HG03439 (cell line): ENCODE data around the gene KRT40.

ENCODE experiments used
- ATAC-seq: cut with Tn5 transposase; IDR thresholded peaks from one replicate; pipeline ENCODE4 v1.9.1; 2021; ENCODE audit warnings: mild to moderate bottlenecking, moderate library complexity; ENCODE audit not compliant: unreplicated experiment

The KRT40 gene

DNA sequence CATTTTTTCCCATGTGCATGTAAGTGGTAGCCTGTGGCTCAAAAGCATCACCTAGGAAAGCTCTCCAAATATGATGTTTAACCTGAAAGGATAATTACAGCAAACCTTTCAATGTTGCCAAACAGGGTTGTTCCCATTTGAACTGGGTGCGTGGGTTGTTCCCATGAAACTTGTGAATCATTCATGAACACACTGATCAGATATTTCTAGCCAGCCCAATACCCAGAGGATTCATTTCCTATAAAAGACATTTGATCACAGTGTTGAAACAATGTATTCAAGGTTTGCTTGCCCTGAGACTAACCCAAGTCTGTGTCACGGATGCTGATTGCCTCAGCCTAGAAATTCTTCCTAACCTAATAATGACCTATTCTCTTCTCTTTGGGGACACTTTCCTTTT lies 30.2 kb downstream of the KRT40 start:
- no peak for ATAC-seq

DNA sequence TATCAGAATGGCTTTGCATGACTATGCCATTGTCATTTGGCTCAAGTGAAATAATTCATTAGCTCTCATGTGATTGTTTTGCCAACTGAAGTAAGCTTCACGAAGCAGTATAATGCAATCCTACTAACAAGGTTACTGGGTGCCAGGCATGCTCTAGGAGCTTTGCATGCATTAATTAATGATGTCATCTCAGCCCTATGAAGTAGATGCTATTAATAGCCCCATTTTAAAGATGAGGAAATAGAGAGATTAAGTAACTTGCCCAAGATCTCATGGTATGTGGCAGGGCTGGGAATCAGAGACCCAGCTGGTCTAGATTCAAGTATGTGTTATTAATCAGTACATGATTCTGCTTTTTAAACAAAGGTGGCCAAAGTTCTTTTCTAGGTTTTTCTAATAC lies 31.5 kb downstream of the KRT40 start:
- no peak for ATAC-seq

DNA sequence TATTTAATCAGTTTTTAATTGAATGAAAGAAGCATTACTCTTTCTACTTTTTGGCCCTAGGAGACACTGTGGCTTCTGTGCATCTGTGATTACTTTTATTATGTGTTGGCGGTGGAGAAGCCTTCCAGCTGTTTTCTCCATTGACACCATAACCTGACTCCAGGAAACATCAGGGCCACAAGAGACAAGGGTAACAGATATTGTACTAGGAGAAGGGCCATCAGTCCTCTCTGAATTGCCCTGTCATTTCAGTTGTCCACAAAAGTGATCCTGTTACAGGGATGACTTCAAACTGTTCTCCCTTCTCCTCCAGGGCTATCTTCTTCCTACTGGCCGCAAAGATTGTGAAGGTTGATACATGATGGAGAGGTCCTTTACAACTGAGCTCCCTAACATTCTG lies 32.0 kb downstream of the KRT40 start:
- ATAC-seq = no peak

DNA sequence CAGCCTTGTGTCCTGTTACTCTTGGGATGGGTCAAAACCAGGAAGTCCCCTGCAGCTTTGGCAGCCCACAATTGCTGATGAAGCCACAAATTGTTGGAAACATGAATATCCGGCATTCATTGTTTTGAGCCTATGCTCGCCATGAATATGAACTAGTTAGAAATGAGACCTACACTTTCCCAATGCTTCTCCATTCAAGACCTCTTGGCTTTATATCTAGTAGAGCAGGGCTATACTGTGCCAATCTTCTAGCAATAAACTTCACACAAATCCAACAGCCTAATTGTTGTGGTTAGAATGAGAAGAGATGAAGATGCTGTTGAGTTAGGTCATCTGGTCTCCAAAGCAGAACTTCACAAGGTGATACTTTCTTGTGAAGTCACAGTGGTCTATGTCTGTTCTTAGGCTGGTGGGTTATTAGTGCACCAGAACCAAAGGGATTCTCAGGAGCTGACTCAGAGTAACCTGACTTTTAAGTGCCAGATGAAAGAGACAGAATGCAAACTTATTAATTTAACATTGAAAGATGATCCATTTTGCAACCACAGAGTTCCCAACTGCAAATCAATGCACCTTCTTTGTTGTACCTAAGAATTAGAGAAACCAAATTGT lies 33.0 kb downstream of the KRT40 start:
- ATAC-seq = no peak

DNA sequence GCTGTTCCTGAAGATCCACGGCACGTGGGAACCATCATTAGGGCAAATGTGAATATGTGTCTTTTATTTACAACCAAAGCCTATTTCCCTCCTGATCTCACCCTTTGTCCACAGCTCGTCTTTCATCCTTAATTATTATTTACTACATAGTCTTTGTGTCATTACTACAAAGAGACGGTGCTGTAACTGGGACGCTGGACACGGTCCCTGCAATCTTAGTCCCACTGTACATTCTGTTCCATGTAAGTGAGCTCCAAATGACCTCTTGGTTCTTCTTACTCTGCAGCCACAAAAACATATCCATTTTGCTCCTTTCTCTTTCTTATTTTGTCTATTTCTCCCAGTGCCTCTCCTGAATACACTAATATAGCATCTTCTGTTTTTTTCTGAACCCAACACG lies 34.0 kb downstream of the KRT40 start:
- no peak for ATAC-seq

DNA sequence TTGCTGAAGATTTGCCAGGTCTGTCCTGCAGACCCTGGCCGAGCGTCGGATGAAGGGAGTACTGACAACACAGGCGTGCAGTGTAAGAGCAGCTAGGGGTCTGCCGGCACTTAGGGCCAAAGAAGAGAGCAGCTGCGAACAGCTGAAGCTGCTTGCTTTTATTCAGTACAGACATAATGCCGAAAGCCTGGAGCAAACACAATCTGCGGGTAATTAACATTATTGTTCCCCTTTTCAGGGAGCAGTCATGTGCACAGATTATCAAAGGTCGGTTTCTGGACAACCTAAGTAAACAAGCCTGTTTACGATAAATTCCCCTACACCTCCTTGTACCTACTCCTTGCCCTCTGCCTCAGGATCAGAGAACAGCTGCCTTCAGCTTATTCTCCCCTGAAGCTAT lies 34.7 kb downstream of the KRT40 start:
- no peak for ATAC-seq

DNA sequence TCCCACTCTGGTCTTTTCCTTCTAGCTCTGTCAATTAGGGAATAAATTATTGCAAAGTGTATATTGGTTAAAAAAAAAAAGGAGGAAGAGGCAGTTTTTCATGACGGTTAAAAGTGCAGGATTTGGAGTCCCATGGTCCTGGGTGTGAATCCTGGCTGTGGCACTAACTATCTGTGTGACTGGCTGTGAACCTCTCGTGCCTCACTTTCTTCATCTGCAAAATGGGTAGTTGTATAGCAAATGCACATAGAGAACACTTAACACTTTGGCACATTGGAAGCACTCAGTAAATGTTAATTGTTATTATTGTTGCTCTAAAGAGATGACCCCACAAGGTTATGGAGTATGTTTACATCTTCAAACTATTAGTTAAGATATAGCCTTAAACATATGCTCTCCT lies 36.2 kb downstream of the KRT40 start:
- ATAC-seq = no peak

DNA sequence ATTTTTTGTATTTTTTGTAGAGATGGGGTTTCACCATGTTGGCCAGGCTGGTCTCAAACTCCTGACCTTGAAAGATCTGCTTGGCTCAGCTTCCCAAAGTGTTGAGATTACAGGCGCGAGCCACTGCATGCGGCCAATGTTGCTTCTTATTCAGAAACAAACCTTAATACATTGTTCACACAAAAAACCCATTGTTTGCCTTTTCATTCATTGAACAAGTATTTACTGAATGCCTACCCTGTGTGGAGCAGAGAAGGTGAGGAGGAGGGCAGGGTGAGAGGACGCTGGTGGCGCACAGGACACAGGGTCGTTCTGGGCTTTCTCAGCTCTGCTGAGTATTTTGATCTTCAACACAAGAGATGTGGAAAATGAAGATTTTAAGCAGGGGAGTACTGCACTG lies 38.7 kb downstream of the KRT40 start:
- no peak for ATAC-seq

DNA sequence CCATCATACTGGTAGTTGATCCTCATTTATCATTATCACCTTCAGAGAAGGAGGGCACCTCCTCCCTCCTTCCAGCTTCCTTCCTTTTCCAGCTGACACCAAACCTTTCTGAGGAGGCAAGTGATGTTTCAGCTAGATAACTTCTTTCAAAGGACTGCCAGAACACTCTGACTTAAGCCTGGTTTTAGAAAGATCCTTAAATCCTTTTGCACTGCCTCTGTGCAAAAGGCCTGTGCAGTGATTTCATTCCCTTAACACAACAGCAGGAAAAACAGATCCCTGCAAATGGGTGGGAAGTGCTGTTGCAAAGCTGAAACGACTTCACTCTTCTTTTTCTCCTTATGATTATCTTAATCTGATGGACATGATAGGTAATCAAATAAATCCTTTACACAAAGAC lies 39.6 kb downstream of the KRT40 start:
- ATAC-seq = no peak

DNA sequence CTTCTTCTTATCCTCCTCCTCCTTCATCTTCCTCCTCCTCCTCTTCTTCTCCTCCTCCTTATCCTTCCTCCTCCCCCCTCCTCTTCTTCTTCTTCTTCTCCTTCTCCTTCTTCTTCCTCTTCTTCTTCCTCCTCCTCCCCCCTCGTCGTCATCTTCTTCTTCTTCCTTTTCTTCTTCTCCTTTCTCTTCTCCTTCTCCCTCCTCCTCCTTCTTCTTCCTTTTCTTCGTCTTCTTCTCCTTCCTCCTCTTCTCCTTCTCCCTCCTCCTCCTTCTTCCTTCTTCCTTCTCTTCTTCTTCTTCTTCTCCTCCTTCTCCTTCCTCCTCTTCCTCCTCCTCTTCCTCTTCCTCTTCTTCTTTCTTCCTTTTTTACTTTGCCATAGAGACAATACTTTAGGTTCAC lies 41.6 kb downstream of the KRT40 start:
- no peak for ATAC-seq

DNA sequence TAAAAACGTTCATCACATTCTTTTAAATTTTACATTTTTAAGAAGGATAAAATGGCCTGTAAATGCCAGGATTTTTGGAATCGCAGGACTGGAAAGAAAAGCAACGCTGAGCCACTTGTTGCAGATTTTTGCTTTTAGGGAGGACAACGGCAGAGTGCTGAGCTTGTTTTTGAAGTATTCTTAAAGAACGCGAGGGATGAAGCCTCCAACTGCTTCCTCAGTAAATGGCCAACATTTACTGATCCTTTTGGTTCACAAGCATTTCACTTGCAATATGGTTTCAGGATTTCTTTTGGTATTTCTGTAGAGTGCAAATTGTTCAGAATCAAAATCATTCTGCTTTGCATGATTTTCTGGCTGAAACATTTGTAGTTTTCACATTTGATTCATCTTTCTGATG lies 43.9 kb downstream of the KRT40 start:
- no peak for ATAC-seq

DNA sequence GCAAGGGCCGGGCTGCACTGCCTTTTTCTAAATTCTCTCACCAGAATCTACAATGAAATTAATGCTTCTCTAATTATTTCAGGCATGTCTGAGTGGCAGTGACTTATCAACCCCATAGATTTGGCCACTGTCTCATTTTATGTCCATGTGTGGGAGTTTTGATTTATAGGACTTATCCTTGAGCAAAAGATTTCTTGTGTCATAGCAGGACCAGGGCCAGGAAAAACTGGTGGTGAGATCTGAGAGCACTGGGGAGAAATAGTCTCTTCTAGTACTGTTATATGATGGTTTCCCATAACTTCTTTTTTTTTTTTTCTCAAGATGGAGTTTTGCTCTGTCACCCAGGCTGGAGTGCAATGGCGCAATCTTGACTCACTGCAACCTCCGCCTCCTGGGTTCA lies 45.1 kb downstream of the KRT40 start:
- no peak for ATAC-seq

DNA sequence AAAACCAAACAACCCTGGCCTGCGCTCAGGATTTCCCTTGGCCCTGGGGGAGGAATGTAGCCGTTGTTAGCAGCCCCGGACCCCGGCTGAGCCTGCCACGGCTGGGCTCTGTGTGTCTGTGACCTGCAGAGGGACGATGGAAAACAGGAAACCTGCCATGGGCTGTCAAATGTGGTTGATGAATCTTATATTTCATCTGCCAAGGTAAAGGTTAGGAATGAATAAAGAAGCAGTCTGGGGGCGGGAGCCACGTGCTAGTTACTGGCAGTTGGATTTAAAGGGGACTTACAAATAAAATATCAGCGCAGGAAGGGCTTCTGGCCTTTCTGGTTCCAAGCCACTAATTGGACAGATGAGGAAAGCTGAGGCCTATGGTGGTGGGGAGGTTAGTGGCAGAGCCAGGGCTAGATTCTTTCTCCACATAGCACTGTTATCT lies 46.7 kb downstream of the KRT40 start, which contains the start of gene KRT23:
TSS of gene KRT23 (minus strand) at position 263 of the 436 bp plus-strand sequence. CDS start 1,043 bp downstream, outside the sequence.
- no peak for ATAC-seq

DNA sequence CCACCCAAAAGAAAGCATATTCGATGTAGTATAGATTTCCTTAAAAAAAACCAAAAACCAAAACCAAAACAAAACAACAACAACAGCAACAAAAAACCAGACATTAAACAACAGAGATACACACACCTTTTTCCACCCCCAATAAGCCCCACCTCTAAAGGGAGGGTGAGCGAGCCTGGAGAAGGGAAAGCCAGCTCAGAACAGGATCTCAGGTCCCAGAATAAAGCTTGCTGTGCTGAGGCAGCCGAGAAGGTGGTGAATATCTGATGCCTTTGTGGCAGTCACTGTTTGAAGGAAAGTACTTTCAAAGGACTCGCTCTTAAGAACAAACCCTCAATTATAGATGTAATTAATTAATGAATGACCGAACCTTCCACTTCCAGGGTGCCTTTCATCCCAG lies 47.1 kb downstream of the KRT40 start:
- no peak for ATAC-seq

DNA sequence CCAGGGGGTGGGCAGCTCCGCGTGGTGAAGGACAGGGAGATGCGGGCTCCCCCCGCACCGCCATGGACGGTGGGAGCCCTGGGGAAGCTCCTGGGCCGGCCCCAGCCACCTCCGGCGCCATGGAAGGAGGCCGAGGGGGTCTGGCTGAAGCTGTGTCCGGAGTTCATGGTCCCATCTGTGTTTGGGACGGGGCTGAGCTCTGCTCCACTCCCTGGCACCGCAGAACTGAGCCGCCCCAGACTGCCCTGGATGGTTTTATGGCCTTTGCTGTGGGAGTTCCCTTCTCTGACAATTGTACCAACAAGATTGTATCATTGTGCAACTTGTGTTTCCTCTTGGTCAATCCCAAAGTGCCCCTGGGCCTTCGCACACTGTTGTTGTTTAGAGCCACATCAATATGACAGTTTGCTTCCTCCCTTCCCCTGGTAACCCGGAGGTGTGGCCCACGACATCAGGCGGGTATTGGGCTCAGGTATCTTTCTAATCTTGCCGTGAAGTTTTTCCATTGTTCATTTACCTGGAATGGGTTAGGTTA lies 47.6 kb downstream of the KRT40 start:
- ATAC-seq = no peak

DNA sequence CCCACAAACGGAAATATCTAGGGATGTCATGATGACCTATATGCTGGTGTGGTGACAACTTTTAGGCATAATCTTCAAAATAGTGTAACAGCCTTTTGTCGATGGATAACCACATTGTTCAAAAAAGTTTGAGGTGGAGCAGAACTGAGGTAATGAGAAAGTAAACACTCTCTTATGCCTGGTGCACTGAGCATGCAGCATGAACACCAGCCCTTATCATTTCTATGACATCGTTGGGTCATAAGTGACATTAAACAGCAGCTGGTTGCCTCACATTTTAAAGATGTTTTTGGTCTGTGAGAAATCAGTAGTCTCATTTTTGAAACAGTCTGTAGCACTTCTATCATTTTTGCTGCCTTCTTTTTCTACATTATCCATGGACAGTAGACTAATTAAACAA lies 48.5 kb downstream of the KRT40 start:
- no peak for ATAC-seq

DNA sequence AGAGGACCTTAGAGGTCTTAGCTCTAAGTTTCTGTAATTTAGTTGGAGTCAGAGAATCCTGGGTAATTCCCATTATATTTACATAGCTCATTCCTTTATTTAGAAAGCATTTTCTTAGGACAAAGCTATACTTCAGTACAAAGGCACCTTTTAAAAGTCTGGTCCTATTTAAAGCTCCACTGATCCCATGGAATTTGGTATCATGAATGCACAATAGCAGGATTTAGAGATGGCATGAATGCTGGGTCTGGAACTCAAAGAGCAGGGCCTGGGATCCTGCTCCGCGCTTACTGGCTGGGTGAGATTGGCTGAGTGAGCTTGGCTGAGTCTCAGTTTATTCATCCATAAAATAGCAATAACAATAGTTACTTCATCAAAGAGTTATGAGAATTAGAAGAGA lies 51.5 kb downstream of the KRT40 start:
- no peak for ATAC-seq

DNA sequence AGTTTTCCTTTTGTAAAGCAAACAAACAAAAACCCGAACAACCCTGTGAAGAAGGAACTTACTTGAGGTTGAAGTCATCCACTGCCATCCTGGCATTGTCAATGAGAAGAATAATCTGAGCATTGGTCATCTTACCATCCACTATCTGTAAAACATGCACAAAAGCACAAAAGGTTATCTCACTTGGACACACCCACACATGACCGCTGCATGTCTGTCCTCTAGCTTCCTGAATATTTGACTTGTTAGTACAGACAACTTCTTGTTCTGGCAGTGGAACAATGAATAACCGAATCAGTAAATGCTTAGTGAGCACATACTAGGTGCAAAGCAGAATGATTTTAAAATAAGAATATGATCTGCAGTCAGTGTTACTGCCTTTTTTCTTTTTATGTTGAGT lies 52.8 kb downstream of the KRT40 start:
- no peak for ATAC-seq
